Trophoblast cell (in vitro differentiated cells and primary cell): ENCODE data around the gene MYLK2.

Experiments used
- DNase-seq, 2 donors: peaks; one replicate each; pipeline ENCODE4 v3.0.0-alpha.2; 2016
- H2AFZ ChIP-seq: 2 replicates; pipeline ENCODE4 v1.6.1; 2013; ENCODE audit warnings: low read length, moderate library complexity, mild to moderate bottlenecking; ENCODE audit not compliant: insufficient read depth, poor library complexity
- H2AK5ac ChIP-seq: 2 replicates; pipeline ENCODE4 v1.6.1; 2013; ENCODE audit warnings: mild to moderate bottlenecking, low read length
- H2BK120ac ChIP-seq: 2 replicates; pipeline ENCODE4 v1.6.1; 2013; ENCODE audit warnings: low read length, mild to moderate bottlenecking, moderate library complexity; ENCODE audit not compliant: insufficient read depth, poor library complexity
- H2BK12ac ChIP-seq: 2 replicates; pipeline ENCODE4 v1.6.1; 2013; ENCODE audit warnings: mild to moderate bottlenecking, low read length, moderate library complexity
- H2BK5ac ChIP-seq: 2 replicates; pipeline ENCODE4 v1.6.1; 2013; ENCODE audit warnings: low read length, low read depth, moderate library complexity, mild to moderate bottlenecking; ENCODE audit not compliant: poor library complexity
- H3K14ac ChIP-seq: 2 replicates; pipeline ENCODE4 v1.6.1; 2013; ENCODE audit warnings: mild to moderate bottlenecking, low read length
- H3K18ac ChIP-seq: 2 replicates; pipeline ENCODE4 v1.6.1; 2013; ENCODE audit warnings: mild to moderate bottlenecking, low read length
- H3K23ac ChIP-seq: 2 replicates; pipeline ENCODE4 v1.6.1; 2013; ENCODE audit warnings: low read length
- H3K27ac ChIP-seq: 2 replicates; pipeline ENCODE4 v1.5.1; 2013; ENCODE audit warnings: low read depth, mild to moderate bottlenecking, inconsistent platforms, low read length, moderate library complexity
- H3K27me3 ChIP-seq: 2 replicates; pipeline ENCODE4 v1.6.1; 2013; ENCODE audit warnings: inconsistent platforms, mild to moderate bottlenecking, low read length, moderate library complexity; ENCODE audit not compliant: insufficient read depth
- H3K36me3 ChIP-seq, 2 experiments: 1 replicate in 1 of 2; 2 replicates in 1 of 2; pipeline ENCODE4 v1.6.1; 2013; ENCODE audit warnings: low read length in 2 of 2, mild to moderate bottlenecking in 2 of 2, moderate library complexity in 1 of 2; ENCODE audit not compliant: insufficient read depth in 2 of 2, control insufficient read depth in 1 of 2
- H3K4ac ChIP-seq: 2 replicates; pipeline ENCODE4 v1.6.1; 2013; ENCODE audit warnings: low read depth, mild to moderate bottlenecking, low read length, moderate library complexity
- H3K4me1 ChIP-seq, 2 experiments: 1 replicate in 1 of 2; 2 replicates in 1 of 2; pipeline ENCODE4 v1.6.1; 2013; ENCODE audit warnings: low read length in 2 of 2, mild to moderate bottlenecking in 2 of 2, moderate library complexity in 1 of 2; ENCODE audit not compliant: insufficient read depth in 2 of 2, control insufficient read depth in 1 of 2
- H3K4me2 ChIP-seq: 2 replicates; pipeline ENCODE4 v1.6.1; 2013; ENCODE audit warnings: inconsistent platforms, mild to moderate bottlenecking, low read length, moderate library complexity
- H3K4me3 ChIP-seq: 2 replicates; pipeline ENCODE4 v1.5.1; 2013; ENCODE audit warnings: mild to moderate bottlenecking, low read depth, low read length, inconsistent platforms
- H3K79me1 ChIP-seq: one replicate; pipeline ENCODE4 v1.6.1; 2013; ENCODE audit warnings: low read length
- H3K79me2 ChIP-seq: 2 replicates; pipeline ENCODE4 v1.6.1; 2013; ENCODE audit warnings: low read length, mild to moderate bottlenecking; ENCODE audit not compliant: control insufficient read depth, insufficient read depth, poor library complexity
- H3K9ac ChIP-seq: 2 replicates; pipeline ENCODE4 v1.6.1; 2013; ENCODE audit warnings: mild to moderate bottlenecking, low read length
- H3K9me3 ChIP-seq: 2 replicates; pipeline ENCODE4 v1.6.1; 2013; ENCODE audit warnings: low read depth, mild to moderate bottlenecking, control low read depth, inconsistent platforms, low read length; ENCODE audit not compliant: insufficient read depth
- H4K12ac ChIP-seq: 2 replicates; pipeline ENCODE4 v1.6.1; 2013; ENCODE audit warnings: low read depth, mild to moderate bottlenecking, low read length, moderate library complexity
- H4K8ac ChIP-seq: 2 replicates; pipeline ENCODE4 v1.6.1; 2013; ENCODE audit warnings: low read depth, mild to moderate bottlenecking, low read length, moderate library complexity
- H4K91ac ChIP-seq: one replicate; pipeline ENCODE4 v1.6.1; 2013; ENCODE audit warnings: low read depth, mild to moderate bottlenecking, low read length, moderate library complexity
- WGBS: extraction: QIAGEN DNeasy Blood & Tissue Kit; methylation state at CpG from one replicate; pipeline ENCODE4 v1.1.7; 2013; ENCODE audit warnings: missing lambda C conversion rate; ENCODE audit not compliant: insufficient read length, insufficient coverage; ENCODE audit errors: extremely low coverage; 5-methylcytosine and 5-hydroxymethylcytosine counted together

The MYLK2 gene

GRCh38 chr20:31869942-31870725, 51.0 kb downstream of the MYLK2 start, which contains the start of the genes DUSP15 and TTLL9:
DUSP15 (minus strand) TSS chr20:31870527; CDS start chr20:31870337, 190 bp downstream.
TTLL9 (plus strand) TSS chr20:31870634; CDS start chr20:31871127, 493 bp downstream.
- peaks cover 5 to 7% of the 10 kb centered on the region in 2 experiments for H3K4me1 ChIP-seq
- DNase-seq = peak in 1 of 2 donors; percentile 29
- no peak within 1 kb of the TSS for H2AK5ac ChIP-seq
- H3K18ac ChIP-seq = no peak within 1 kb of the TSS
- H3K27me3 ChIP-seq = peaks cover 36% of the 10 kb centered on the region
- H3K4ac ChIP-seq = no peak within 1 kb of the TSS
- H4K8ac ChIP-seq = peak within 1 kb of the TSS; percentile 13
- peak within 1 kb of the TSS; percentile 84 for H2AFZ ChIP-seq
- no peak within 1 kb of the TSS for H2BK12ac ChIP-seq
- no peak within 1 kb of the TSS for H3K27ac ChIP-seq
- no CpG with 5 or more reads among the region's 80 CpGs for WGBS
- no peaks in the 10 kb centered on the region for H3K36me3 ChIP-seq
- no peak within 1 kb of the TSS for H4K12ac ChIP-seq
- H3K9me3 ChIP-seq = no peaks in the 10 kb centered on the region
- H4K91ac ChIP-seq = no peak within 1 kb of the TSS
- H3K14ac ChIP-seq = peak within 1 kb of the TSS; percentile 19
- H3K23ac ChIP-seq = no peak within 1 kb of the TSS
- H2BK5ac ChIP-seq = no peak within 1 kb of the TSS
- no peaks in the 10 kb centered on the region for H3K79me1 ChIP-seq
- no peak within 1 kb of the TSS for H3K9ac ChIP-seq
- H3K4me2 ChIP-seq = peak within 1 kb of the TSS; percentile 95
- H2BK120ac ChIP-seq = no peak within 1 kb of the TSS
- peak within 1 kb of the TSS; percentile 71 for H3K4me3 ChIP-seq
- H3K79me2 ChIP-seq = no peaks in the 10 kb centered on the region

GRCh38 chr20:31870726-31871617, 51.8 kb downstream of the MYLK2 start:
- H3K18ac ChIP-seq = no peak overlapping the region
- no peaks in the 10 kb centered on the region for H3K79me2 ChIP-seq
- 100% methylated on average over 1 of the region's 24 CpGs for WGBS
- H3K9me3 ChIP-seq = no peaks in the 10 kb centered on the region
- H3K27me3 ChIP-seq = peaks cover 36% of the 10 kb centered on the region
- H3K23ac ChIP-seq = no peak overlapping the region
- H4K8ac ChIP-seq = no peak overlapping the region
- no peak overlapping the region for H3K9ac ChIP-seq
- peak overlapping the region; percentile 95 for H3K4me2 ChIP-seq
- no peak overlapping the region for H3K27ac ChIP-seq
- no peak overlapping the region for H3K4ac ChIP-seq
- H2BK12ac ChIP-seq = no peak overlapping the region
- H3K14ac ChIP-seq = no peak overlapping the region
- H4K12ac ChIP-seq = no peak overlapping the region
- no peaks in the 10 kb centered on the region for H3K36me3 ChIP-seq
- peak overlapping the region; percentile 84 for H2AFZ ChIP-seq
- H3K4me3 ChIP-seq = peak overlapping the region; percentile 71
- H2BK5ac ChIP-seq = no peak overlapping the region
- no peak overlapping the region for H2BK120ac ChIP-seq
- H4K91ac ChIP-seq = no peak overlapping the region
- DNase-seq = no peak
- H2AK5ac ChIP-seq = no peak overlapping the region
- no peaks in the 10 kb centered on the region for H3K79me1 ChIP-seq
- peaks cover 5 to 7% of the 10 kb centered on the region in 2 experiments for H3K4me1 ChIP-seq

DNA sequence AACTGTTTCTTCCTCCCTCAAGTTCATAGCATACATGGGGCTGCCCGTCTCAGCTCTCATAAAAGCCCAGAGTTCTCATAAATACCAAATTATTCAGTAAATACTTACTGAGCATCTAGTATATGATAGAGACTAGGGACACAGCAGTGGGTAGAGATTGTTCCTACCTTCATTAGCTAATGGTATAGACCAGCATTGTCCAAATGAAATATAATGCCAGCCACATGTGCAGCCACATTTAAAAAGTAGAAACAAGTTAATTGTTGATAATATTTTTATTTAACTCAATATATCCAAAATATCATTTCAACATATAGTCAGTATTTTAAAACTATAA, 52.4 kb downstream of the MYLK2 start:
- H4K8ac ChIP-seq = no peak overlapping the region
- H3K23ac ChIP-seq = no peak overlapping the region
- no peak overlapping the region for H4K91ac ChIP-seq
- peaks cover 36% of the 10 kb centered on the region for H3K27me3 ChIP-seq
- no peak overlapping the region for H2BK12ac ChIP-seq
- no peak overlapping the region for H3K4ac ChIP-seq
- H3K4me1 ChIP-seq = peaks cover 5 to 7% of the 10 kb centered on the region in 2 experiments
- no peaks in the 10 kb centered on the region for H3K36me3 ChIP-seq
- H2BK5ac ChIP-seq = no peak overlapping the region
- WGBS = no CpG with 5 or more reads among the region's 1 CpG
- no peak overlapping the region for H3K4me3 ChIP-seq
- no peak overlapping the region for H2AK5ac ChIP-seq
- no peak overlapping the region for H2BK120ac ChIP-seq
- no peaks in the 10 kb centered on the region for H3K9me3 ChIP-seq
- H3K14ac ChIP-seq = no peak overlapping the region
- no peak overlapping the region for H3K18ac ChIP-seq
- H3K4me2 ChIP-seq = no peak overlapping the region
- H3K79me1 ChIP-seq = no peaks in the 10 kb centered on the region
- DNase-seq = no peak
- no peaks in the 10 kb centered on the region for H3K79me2 ChIP-seq
- H2AFZ ChIP-seq = no peak overlapping the region
- no peak overlapping the region for H3K9ac ChIP-seq
- H4K12ac ChIP-seq = no peak overlapping the region
- no peak overlapping the region for H3K27ac ChIP-seq

DNA sequence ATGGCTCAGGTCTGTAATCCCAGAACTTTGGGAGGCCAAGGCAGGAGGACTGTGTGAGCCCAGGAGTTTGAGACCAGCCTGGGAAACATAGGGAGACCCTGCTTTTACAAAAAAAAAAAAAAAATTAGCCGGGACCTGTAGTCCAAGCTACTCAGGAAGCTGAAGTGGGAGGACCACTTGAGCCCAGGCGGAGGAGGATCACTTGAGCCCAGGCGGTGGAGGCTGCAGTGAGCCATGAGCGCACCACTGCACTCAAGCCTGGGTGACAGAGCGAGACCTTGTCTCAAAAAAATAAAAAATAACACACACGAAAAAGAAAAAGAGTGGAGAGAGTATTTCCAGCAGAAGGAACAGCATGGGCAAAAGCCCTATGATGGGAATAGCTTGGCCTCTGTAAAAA, 53.2 kb downstream of the MYLK2 start:
- Histone ChIP-seq H4K91ac (no peak overlapping the region), H3K79me1 (no peaks in the 10 kb centered on the region), H2BK120ac (no peak overlapping the region), H3K79me2 (no peaks in the 10 kb centered on the region), H3K27ac (no peak overlapping the region), H3K4me1 (peaks cover 5 to 7% of the 10 kb centered on the region in 2 experiments), H2BK12ac (no peak overlapping the region), H3K4me2 (no peak overlapping the region), H3K9me3 (no peaks in the 10 kb centered on the region), H3K4ac (no peak overlapping the region), H2AK5ac (no peak overlapping the region), H3K27me3 (peaks cover 36% of the 10 kb centered on the region), H3K36me3 (no peaks in the 10 kb centered on the region), H3K9ac (no peak overlapping the region), H3K18ac (no peak overlapping the region), H3K14ac (no peak overlapping the region), H4K8ac (no peak overlapping the region), H3K4me3 (no peak overlapping the region), H2AFZ (no peak overlapping the region), H2BK5ac (no peak overlapping the region), H3K23ac (no peak overlapping the region), H4K12ac (no peak overlapping the region)
- DNase-seq = no peak
- WGBS = no CpG with 5 or more reads among the region's 6 CpGs
